HTERT RPE-1 (cell line): ENCODE measurements around the gene PATJ.

Experiments used
- in situ Hi-C: fragments of 300-500 bp; cut with MboI; formaldehyde crosslinking; loops from 4 replicates; pipeline ENCODE4 v1.14.3; 2020; ENCODE audit warnings: low sequenced_read_pairs

PATJ gene

GRCh38 chr1:62040450-62040849 lies 298.2 kb downstream of the PATJ start:
- in situ Hi-C loops, result no loop called here

GRCh38 chr1:62040973-62041372 lies 298.7 kb downstream of the PATJ start:
- in situ Hi-C loops, result no loop called here

GRCh38 chr1:62043154-62043553 lies 300.9 kb downstream of the PATJ start:
- in situ Hi-C loops, result no loop called here

- in situ Hi-C loops, result no loop called here
Measured at GRCh38 chr1:62045574-62045973, 303.3 kb downstream of the PATJ start.

DNA sequence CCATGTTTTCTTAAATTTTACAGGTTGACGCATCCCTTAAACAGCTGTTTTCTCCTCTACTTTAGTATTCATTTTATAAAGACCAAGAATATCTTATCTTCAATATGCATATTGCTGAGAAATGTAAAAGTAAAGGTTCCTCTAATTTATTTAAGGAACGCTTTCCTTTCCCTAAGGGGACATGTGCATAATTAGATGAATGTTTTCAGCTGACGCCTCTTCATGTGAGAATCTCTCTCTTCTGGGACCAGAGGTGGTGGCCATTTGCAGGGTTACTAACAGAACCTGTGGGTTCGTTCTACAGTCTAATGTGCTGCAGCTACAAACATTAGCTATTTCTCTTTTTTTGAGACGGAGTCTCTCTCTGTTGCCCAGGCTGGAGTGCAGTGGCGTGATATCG lies 304.6 kb downstream of the PATJ start:
- in situ Hi-C loops, result no loop called here

GRCh38 chr1:62050165-62050564 lies 307.9 kb downstream of the PATJ start:
- in situ Hi-C loops, result no loop called here

GRCh38 chr1:62052946-62053345 lies 310.7 kb downstream of the PATJ start:
- in situ Hi-C loops, result no loop called here

GRCh38 chr1:62054188-62054587 lies 311.9 kb downstream of the PATJ start:
- in situ Hi-C loops, result no loop called here

DNA sequence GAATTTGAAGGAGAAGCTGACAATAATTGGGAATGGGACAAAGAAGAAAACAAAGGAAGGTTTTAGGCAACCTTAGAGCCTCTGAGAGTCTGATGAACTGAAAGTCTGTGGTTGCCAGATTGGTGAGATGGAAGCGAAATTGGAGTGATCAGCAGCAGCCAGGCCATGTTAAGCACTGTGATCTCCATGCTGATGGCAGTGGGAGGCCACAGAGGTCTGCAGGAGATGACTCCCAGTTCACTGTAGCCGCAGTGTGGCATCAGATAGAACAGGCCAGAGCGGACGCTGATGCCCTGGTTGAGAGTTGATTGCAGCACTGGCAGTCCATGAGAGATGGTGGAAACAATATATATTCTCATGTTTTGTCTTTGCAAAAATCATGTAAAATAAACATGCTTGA lies 314.9 kb downstream of the PATJ start:
- in situ Hi-C loops, result no loop called here

DNA sequence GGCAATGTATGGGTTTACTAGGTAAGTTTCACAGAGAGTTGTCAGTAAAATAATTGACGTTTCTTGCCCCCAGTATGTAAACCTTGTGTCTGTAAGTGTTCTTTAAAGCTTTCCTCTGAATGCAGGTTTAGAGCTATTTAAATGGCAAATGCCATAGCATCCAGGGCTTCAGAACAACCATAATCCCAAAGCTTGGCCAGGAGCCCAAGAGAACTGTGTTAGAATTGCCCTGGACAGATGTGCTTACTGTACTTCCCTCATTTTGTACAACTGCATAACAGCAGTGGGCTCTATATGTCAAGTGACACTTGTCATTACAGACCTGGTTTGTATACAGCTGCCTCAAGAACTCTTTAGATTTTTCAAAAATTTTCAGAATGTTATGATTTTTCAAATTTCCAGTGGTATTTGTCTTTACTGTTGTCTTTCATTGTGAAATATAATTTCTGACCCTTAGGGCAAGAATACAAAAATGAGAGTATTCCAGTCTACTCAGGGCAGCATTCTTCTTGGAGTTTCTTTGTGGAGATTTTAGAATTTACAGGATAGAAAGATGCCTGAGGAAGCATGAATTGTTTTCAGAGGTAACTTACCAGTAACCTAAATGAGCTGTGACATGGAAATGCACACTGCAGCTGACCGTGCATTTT lies 315.5 kb downstream of the PATJ start:
- in situ Hi-C loops, result no loop called here

GRCh38 chr1:62058956-62059355 lies 316.7 kb downstream of the PATJ start:
- in situ Hi-C loops, result no loop called here

DNA sequence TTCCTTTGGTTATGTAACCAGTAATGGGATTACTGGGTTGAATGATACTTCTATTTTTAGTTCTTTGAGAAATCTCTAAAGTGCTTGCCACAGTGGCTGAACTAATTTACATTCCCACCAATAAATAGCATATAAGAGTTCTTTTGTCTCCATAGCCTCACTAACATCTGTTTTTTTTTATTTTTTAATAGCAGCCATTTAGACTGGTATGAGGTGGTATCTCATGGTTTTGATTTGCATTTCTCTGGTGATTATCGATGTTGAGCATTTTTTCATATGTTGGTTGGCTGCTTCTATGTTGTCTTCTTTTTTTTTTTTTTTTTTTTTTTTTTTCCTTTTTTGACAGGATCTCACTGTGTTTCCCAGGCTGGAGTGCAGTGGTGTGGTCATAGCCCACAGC lies 319.8 kb downstream of the PATJ start:
- in situ Hi-C loops, result no loop called here

- in situ Hi-C loops, result no loop called here
Measured at GRCh38 chr1:62064829-62065407, 322.6 kb downstream of the PATJ start.

GRCh38 chr1:62066713-62067112 lies 324.4 kb downstream of the PATJ start:
- in situ Hi-C loops, result no loop called here

GRCh38 chr1:62068416-62068843 lies 326.1 kb downstream of the PATJ start:
- in situ Hi-C loops, result no loop called here

- in situ Hi-C loops, result no loop called here
Measured at GRCh38 chr1:62068978-62069377, 326.7 kb downstream of the PATJ start.

- in situ Hi-C loops, result no loop called here
Measured at GRCh38 chr1:62070384-62071011, 328.2 kb downstream of the PATJ start.

DNA sequence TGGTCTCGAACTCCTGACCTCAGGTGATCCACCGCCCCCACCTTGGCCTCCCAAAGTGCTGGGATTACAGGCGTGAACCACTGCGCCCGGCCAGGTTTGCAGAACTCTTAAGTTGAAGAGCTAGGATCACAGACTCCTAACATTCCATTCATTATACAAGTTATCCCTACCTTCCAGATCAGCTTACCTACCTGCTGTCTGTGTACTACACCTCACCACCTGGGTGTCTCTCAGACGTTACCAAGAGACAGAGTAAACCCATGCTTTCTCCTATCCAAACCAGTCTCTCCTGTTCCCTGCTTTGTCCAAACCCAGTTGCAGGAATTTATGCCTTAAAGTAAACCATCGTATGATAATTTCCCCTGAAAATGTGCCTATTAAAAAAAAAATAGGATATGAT lies 329.4 kb downstream of the PATJ start:
- in situ Hi-C loops, result no loop called here

DNA sequence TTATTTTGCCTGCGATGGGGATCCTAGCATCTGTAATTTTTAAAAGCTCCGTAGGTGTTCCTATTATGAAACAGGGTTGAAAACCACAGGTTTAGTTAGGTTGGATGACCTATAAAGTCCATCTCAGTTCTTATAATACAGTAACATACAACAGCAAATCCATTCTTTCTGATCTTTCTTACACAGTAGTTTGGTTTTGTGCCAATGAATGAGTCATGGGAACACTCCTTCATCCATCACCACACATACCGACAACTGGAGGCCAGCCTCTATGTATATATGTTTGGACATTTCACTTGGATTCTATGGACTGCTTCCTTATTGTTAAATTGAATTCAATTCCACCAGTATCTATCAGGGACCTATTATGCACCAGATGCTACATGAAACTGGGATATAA lies 334.0 kb downstream of the PATJ start:
- in situ Hi-C loops, result no loop called here

- in situ Hi-C loops, result no loop called here
Measured at GRCh38 chr1:62077821-62078220, 335.5 kb downstream of the PATJ start.

GRCh38 chr1:62082456-62083363 lies 340.4 kb downstream of the PATJ start:
- in situ Hi-C loops, result no loop called here
